Breast epithelium (tissue), 4 donors: ENCODE data around the gene RBBP5. TPM values are rescaled to one million over a fixed set of nuclear protein-coding genes. Genes with fewer than 3 reads are reported as not detected.

Experiments
- DNase-seq, 2 donors: peaks; one replicate each; pipeline ENCODE4 v3.0.0-alpha.2; 2019; ENCODE audit warnings: low spot score in 2 of 2
- H3K27ac ChIP-seq, 2 donors: fragments of 200-600 bp; sonication (generic) in 1 of 2; one replicate each; pipeline ENCODE4 v1.5.1; 2016 to 2019; ENCODE audit warnings: mild to moderate bottlenecking in 1 of 2
- H3K27me3 ChIP-seq, 2 donors: fragments of 200-600 bp; sonication (generic) in 1 of 2; one replicate each; pipeline versions ENCODE4 v1.5.1 to v1.6.0; 2017 to 2019; ENCODE audit warnings: control low read depth in 1 of 2, mild to moderate bottlenecking in 1 of 2
- H3K36me3 ChIP-seq: fragments of 200-600 bp; one replicate; pipeline ENCODE4 v1.5.1; 2019
- H3K4me1 ChIP-seq, 2 donors: fragments of 200-600 bp; sonication (generic); one replicate each; pipeline ENCODE4 v1.5.1; 2016 to 2019; ENCODE audit warnings: control low read depth in 1 of 2
- H3K4me3 ChIP-seq, 3 donors: fragments of 200-600 bp; sonication (generic); 1 replicate in 2 of 3; 2 replicates in 1 of 3; pipeline ENCODE4 v1.5.1; 2016 to 2019; ENCODE audit warnings: mild to moderate bottlenecking in 3 of 3, moderate library complexity in 2 of 3
- H3K9me3 ChIP-seq, 2 donors: fragments of 200-600 bp; sonication (generic) in 1 of 2; one replicate each; pipeline ENCODE4 v1.5.1; 2016 to 2019; ENCODE audit warnings: control low read depth in 1 of 2
- CTCF ChIP-seq, 3 donors: fragments of 450-650 bp; IDR thresholded peaks; one replicate each; pipeline ENCODE4 v1.5.1; 2016 to 2017; ENCODE audit warnings: antibody characterized with exemption in 3 of 3, mild to moderate bottlenecking in 3 of 3, moderate library complexity in 3 of 3
- POLR2A ChIP-seq: fragments of 450-650 bp; IDR thresholded peaks from one replicate; pipeline ENCODE4 v1.6.1; 2016; ENCODE audit warnings: antibody characterized with exemption, mild to moderate bottlenecking, moderate library complexity
- POLR2AphosphoS5 ChIP-seq, 3 donors: sonication (generic); formaldehyde crosslinking; IDR thresholded peaks; one replicate each; pipeline ENCODE4 v1.6.1; 2017; ENCODE audit warnings: antibody characterized with exemption in 3 of 3
- intact Hi-C: fragments of 100-400 bp; cut with DNase I; formaldehyde crosslinking; loops from one replicate; pipeline ENCODE4 v1.15.1; 2023; ENCODE audit warnings: low total_unique reads
- total RNA-seq, 3 donors: library from RNA; depleted of rRNA; stranded (reverse); fragments of >200 nt; gene quantifications; one replicate each; pipeline ENCODE4 v1.1.0, GENCODE V29; 2016

The RBBP5 gene
- total RNA-seq, 3 donors from 2014 or later: 15.7 to 25.5 (median 15.8) TPM

DNA sequence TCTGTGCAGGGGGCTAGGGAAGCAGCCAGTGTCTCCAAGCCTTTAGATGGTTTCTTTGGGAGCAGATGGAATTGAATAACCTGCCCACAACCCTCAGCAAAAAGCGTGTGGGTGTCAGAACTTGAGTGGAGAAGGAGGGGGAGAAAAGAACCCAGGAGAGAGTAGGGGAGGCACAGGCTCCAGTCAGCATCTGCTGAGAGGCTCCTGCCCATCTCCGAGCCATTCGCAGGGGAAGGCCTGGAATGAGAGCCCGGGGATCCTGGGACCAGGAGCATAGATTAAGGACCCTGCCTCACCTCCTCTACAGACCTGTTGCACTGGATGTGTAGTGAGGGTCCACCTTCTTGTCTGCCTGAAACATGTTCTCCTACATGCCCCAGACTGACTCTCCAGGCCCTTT lies 53.8 kb downstream of the RBBP5 start:
- Histone ChIP-seq H3K4me3 (no peak overlapping the region), H3K27ac (no peak overlapping the region), H3K27me3 (no peaks in the 10 kb centered on the region), H3K36me3 (no peaks in the 10 kb centered on the region), H3K4me1 (no peaks in the 10 kb centered on the region), H3K9me3 (no peaks in the 10 kb centered on the region)
- intact Hi-C loops: loop anchor here (5.0 kb wide), 1 partner anchor 1361 kb away; no protein-coding TSS in a partner anchor
- no peak for DNase-seq
- TF ChIP-seq CTCF (IDR thresholded peaks at IDR 0.05) (no peak), POLR2AphosphoS5 (IDR thresholded peaks at IDR 0.05) (no peak), POLR2A (no peak)

DNA sequence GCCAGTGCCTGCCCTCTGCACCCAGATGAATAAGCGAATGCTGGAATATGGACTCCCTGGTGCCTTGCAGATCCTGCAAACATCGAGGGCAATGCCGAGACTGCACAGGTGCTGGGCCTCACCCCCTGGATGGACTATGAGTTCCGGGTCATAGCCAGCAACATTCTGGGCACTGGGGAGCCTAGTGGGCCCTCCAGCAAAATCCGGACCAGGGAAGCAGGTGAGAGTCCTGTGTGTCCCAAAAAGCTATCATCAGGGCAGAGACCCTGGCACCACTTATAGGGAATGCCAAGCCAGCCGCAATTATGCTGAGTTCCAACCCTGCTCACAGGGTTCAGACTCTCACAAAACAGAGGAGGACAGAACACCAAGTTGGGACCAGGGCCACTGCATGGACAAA lies 54.7 kb downstream of the RBBP5 start:
- Histone ChIP-seq H3K36me3 (no peaks in the 10 kb centered on the region), H3K27ac (no peak overlapping the region), H3K4me1 (no peaks in the 10 kb centered on the region), H3K27me3 (no peaks in the 10 kb centered on the region), H3K4me3 (no peak overlapping the region), H3K9me3 (no peaks in the 10 kb centered on the region)
- TF ChIP-seq CTCF (IDR thresholded peaks at IDR 0.05) (no peak), POLR2AphosphoS5 (IDR thresholded peaks at IDR 0.05) (no peak), POLR2A (no peak)
- no peak for DNase-seq
- intact Hi-C loops: loop anchor here (5.0 kb wide), 1 partner anchor 1360 kb away; no protein-coding TSS in a partner anchor

- no peaks in the 10 kb centered on the region for H3K9me3 ChIP-seq
- no peak overlapping the region for H3K27ac ChIP-seq
- H3K27me3 ChIP-seq: no peaks in the 10 kb centered on the region
- no peak for TF ChIP-seq POLR2AphosphoS5 (IDR thresholded peaks at IDR 0.05)
- TF ChIP-seq CTCF (IDR thresholded peaks at IDR 0.05): no peak
- TF ChIP-seq POLR2A: no peak
- no peaks in the 10 kb centered on the region for H3K36me3 ChIP-seq
- intact Hi-C loops: loop anchor here (5.0 kb wide), 1 partner anchor 1359 kb away; no protein-coding TSS in a partner anchor
- no peak overlapping the region for H3K4me3 ChIP-seq
- H3K4me1 ChIP-seq: no peaks in the 10 kb centered on the region
- DNase-seq: no peak
Measured at GRCh38 chr1:205066141-205066818, 55.5 kb downstream of the RBBP5 start.

DNA sequence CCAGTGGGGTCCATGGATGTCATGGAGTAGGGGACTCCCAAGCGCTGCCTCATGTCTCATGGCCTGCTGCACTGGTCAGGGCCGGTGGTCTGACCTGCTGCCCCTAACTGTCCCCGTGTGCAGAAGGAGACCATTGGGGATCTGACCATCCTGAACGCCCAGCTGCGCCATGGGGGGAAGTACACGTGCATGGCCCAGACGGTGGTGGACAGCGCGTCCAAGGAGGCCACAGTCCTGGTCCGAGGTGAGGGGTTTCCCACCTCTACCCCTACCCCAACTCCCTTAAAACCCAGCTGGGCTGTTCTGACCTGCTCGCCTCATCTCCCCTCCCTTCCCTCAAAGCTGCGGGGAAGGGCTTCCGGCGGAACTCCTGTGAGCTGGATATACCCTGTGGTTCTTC lies 56.1 kb downstream of the RBBP5 start:
- no peak for DNase-seq
- TF ChIP-seq POLR2AphosphoS5 (IDR thresholded peaks at IDR 0.05): no peak
- no peak for TF ChIP-seq CTCF (IDR thresholded peaks at IDR 0.05)
- TF ChIP-seq POLR2A: no peak
- no peaks in the 10 kb centered on the region for H3K27me3 ChIP-seq
- H3K9me3 ChIP-seq: no peaks in the 10 kb centered on the region
- H3K4me3 ChIP-seq: no peak overlapping the region
- intact Hi-C loops: loop anchor here (5.0 kb wide), 1 partner anchor 1358 kb away; no protein-coding TSS in a partner anchor
- H3K27ac ChIP-seq: no peak overlapping the region
- H3K36me3 ChIP-seq: no peaks in the 10 kb centered on the region
- no peaks in the 10 kb centered on the region for H3K4me1 ChIP-seq

- Histone ChIP-seq H3K4me1 (no peaks in the 10 kb centered on the region), H3K4me3 (no peak overlapping the region), H3K27ac (no peak overlapping the region), H3K9me3 (no peaks in the 10 kb centered on the region), H3K36me3 (no peaks in the 10 kb centered on the region), H3K27me3 (no peaks in the 10 kb centered on the region)
- intact Hi-C loops: loop anchor here (5.0 kb wide), 2 partner anchors 78 to 1358 kb away; no protein-coding TSS in a partner anchor
- peak in 1 of 2 donors; percentile 39 for DNase-seq
- TF ChIP-seq CTCF (IDR thresholded peaks at IDR 0.05): no peak
- TF ChIP-seq POLR2AphosphoS5 (IDR thresholded peaks at IDR 0.05): no peak
Measured at GRCh38 chr1:205064741-205065316, 56.9 kb downstream of the RBBP5 start.
